AG04450 (cell line): ENCODE data around the gene PIGZ. TPM values are rescaled to one million over a fixed set of nuclear protein-coding genes. Genes with fewer than 3 reads are reported as not detected.
"Not testable (repeated sequence)": the region's sequence is repeated elsewhere in the genome, so short reads cannot be mapped to it uniquely, and the experiment has no call there.

Source experiments
- CTCF ChIA-PET: fragments of 300-600, 350-600 bp; formaldehyde crosslinking; extraction: SDS; loops from one replicate; lab custom pipeline; 2022; ENCODE audit warnings: antibody characterized with exemption, inconsistent platforms; lab: Charles Lee
- POLR2A ChIA-PET: fragments of 350-600 bp; formaldehyde crosslinking; extraction: SDS; loops from one replicate; lab custom pipeline; 2021; ENCODE audit warnings: antibody characterized with exemption, inconsistent platforms; lab: Yijun Ruan, JAX
- DNase-seq: peaks from one replicate; pipeline ENCODE4 v3.0.0-alpha.2; 2011; ENCODE audit warnings: low read depth, low spot score
- H3K27ac ChIP-seq: one replicate; pipeline ENCODE4 v1.5.1; 2012; ENCODE audit warnings: low read depth, low read length, control low read depth
- H3K27me3 ChIP-seq: one replicate; pipeline ENCODE4 v1.6.0; 2012; ENCODE audit warnings: low read length; ENCODE audit not compliant: control insufficient read depth, insufficient read depth
- H3K4me3 ChIP-seq: 2 replicates; pipeline ENCODE4 v1.5.1; 2011; ENCODE audit warnings: mild to moderate bottlenecking, low read depth, low read length, control low read depth
- H3K9me3 ChIP-seq: 2 replicates; pipeline ENCODE4 v1.5.1; 2012; ENCODE audit warnings: low read length; ENCODE audit not compliant: control insufficient read depth, insufficient read depth
- polyA plus RNA-seq: library from polyadenylated mRNA; depleted of rRNA; stranded (reverse); fragments of >200 nt; gene quantifications from 2 replicates; pipeline ENCODE4 v1.2.3, GENCODE V29; 2011
- TF ChIP-seq, protein P1 (sequence below): IDR thresholded peaks from 2 replicates; pipeline ENCODE4 v1.5.1; 2011; ENCODE audit warnings: low read depth, low read length, control low read depth, inconsistent platforms

Gene PIGZ
- polyA plus RNA-seq, 1 experiment: 0.15 TPM

DNA sequence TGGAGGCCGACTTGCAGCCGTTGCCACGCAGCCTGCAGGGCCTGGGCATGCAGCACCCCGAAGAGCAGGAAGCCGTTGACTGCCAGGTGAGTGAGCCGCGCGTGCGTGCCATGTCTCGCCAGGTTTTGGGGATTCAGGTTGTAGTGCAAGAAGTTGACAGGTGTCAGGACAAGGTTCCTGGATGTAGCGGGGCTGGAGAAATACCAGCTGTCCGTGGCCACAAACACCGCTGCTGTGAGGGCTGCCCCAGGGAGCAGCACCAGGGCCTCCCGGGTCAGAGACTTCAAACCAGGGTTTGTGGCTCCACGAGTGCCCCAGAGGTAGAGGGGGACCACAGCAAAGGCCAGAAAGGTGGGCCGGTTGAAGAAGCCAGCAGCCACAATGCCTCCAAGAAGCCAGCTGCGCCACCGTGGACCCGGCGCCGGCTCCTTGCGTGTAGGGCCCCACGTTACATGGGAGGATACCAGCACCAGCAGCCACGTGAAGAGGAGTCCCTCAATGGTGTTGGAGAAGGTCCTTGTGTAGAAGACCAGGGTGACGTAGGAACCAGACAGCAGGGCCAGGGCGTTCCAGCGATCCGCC, 20.7 kb downstream of the PIGZ start:
- no peak overlapping the region for H3K4me3 ChIP-seq
- POLR2A ChIA-PET: no interaction called here
- TF ChIP-seq, protein P1, sequence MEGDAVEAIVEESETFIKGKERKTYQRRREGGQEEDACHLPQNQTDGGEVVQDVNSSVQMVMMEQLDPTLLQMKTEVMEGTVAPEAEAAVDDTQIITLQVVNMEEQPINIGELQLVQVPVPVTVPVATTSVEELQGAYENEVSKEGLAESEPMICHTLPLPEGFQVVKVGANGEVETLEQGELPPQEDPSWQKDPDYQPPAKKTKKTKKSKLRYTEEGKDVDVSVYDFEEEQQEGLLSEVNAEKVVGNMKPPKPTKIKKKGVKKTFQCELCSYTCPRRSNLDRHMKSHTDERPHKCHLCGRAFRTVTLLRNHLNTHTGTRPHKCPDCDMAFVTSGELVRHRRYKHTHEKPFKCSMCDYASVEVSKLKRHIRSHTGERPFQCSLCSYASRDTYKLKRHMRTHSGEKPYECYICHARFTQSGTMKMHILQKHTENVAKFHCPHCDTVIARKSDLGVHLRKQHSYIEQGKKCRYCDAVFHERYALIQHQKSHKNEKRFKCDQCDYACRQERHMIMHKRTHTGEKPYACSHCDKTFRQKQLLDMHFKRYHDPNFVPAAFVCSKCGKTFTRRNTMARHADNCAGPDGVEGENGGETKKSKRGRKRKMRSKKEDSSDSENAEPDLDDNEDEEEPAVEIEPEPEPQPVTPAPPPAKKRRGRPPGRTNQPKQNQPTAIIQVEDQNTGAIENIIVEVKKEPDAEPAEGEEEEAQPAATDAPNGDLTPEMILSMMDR: no peak
- DNase-seq: no peak
- no peaks in the 10 kb centered on the region for H3K9me3 ChIP-seq
- CTCF ChIA-PET: interaction anchor here (0.6 kb wide), 1 partner anchor 240 kb away, joined by 3 read pairs; no protein-coding TSS in a partner anchor
- H3K27ac ChIP-seq: no peak overlapping the region
- H3K27me3 ChIP-seq: peaks cover 9% of the 10 kb centered on the region

DNA sequence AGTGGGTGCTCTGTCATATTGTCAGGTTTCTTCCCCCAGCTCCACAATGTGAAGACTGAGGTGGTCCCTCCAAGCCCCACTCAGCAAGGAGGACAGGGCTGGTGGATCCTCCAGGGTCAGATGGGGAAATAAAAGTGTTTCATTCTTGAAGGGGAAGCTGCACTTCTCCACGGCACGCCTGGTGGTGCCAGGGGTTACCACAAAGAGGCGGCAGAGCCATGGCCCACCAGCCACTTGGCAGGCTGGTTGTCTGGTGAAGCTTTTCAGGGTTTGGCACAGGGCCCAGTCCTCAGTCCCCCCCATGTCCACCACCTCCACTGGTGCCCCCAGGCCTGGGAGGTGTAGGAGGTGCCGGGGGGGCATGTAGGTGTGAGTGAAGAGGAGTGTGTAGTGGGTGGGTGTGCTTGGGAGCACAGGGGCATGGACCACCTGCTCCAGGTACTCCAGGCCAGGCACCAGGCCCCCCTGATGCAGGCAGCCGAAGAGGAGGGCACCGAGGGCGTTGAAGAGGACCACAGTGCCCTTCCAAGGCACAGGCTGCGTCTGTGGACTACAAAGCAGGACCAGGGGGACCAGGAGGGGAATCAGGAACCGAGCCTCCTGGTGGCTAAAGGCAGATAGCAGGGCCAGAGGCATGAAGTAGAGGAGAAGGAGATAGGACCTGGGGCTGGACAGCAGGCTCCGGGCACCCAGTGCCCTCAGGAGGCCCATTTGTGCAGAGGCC, 21.3 kb downstream of the PIGZ start:
- no peak for DNase-seq
- H3K27ac ChIP-seq: no peak overlapping the region
- H3K27me3 ChIP-seq: peaks cover 9% of the 10 kb centered on the region
- CTCF ChIA-PET: no interaction called here
- TF ChIP-seq, protein P1: peak; percentile 25; the same call in 1 of the 2 replicates
- POLR2A ChIA-PET: no interaction called here
- no peak overlapping the region for H3K4me3 ChIP-seq
- no peaks in the 10 kb centered on the region for H3K9me3 ChIP-seq

DNA sequence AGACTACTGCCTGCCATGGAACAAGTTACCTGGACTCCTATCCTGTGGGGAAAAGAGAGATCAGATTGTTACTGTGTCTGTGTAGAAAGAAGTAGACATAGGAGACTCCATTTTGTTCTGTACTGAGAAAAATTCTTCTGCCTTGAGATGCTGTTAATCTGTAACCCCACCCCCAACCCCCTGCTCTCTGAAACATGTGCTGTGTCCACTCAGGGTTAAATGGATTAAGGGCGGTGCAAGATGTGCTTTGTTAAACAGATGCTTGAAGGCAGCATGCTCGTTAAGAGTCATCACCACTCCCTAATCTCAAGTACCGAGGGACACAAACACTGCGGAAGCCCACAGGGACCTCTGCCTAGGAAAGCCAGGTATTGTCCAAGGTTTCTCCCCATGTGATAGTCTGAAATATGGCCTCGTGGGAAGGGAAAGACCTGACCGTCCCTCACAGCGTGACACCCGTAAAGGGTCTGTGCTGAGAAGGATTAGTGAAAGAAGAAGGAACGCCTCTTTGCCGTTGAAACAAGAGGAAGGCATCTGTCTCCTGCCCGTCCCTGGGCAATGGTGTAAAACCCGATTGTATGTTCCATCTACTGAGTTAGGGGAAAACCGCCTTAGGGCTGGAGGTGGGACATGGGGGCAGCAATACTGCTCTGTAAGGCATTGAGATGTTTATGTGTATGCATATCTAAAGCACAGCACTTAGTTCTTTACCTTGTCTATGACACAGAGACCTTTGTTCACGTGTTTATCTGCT, 24.4 kb downstream of the PIGZ start:
- CTCF ChIA-PET, H3K4me3 ChIP-seq, POLR2A ChIA-PET, DNase-seq, H3K27ac ChIP-seq, H3K9me3 ChIP-seq, H3K27me3 ChIP-seq: not testable (repeated sequence)

DNA sequence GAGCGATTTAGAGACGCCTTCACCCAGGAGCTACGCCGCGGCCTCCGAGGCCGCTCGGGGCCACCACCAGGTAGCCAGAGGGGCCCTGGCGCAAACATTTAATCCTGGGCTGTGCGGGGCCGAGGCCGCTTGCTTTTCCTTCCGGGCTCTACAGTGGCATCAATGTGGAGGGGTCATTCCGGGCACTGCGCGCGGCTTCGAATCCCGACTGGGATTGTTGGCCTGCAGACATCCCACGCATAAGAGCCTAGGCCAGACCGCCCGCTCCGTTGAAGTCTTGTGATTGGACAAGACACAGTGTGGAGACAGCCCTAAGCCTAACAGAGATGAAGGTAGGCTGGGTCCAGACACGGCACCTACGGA, 25.7 kb downstream of the PIGZ start:
- peak overlapping the region; percentile 99 for H3K4me3 ChIP-seq
- peak overlapping the region; percentile 47 for H3K27ac ChIP-seq
- no peak for DNase-seq
- ChIA-PET POLR2A (interaction anchor here (0.6 to 1.2 kb wide), 4 partner anchors 27 to 203 kb away, joined by 4 to 8 read pairs (median 6); partner anchors contain the start of genes PAK2, PIGZ and SENP5), CTCF (interaction anchor here (1.2 kb wide), 1 partner anchor 15 kb away, joined by 3 read pairs; no protein-coding TSS in a partner anchor)
- TF ChIP-seq, protein P1: no peak
- H3K9me3 ChIP-seq: no peaks in the 10 kb centered on the region; the same call in 1 of the 2 replicates
- H3K27me3 ChIP-seq: no peaks in the 10 kb centered on the region

DNA sequence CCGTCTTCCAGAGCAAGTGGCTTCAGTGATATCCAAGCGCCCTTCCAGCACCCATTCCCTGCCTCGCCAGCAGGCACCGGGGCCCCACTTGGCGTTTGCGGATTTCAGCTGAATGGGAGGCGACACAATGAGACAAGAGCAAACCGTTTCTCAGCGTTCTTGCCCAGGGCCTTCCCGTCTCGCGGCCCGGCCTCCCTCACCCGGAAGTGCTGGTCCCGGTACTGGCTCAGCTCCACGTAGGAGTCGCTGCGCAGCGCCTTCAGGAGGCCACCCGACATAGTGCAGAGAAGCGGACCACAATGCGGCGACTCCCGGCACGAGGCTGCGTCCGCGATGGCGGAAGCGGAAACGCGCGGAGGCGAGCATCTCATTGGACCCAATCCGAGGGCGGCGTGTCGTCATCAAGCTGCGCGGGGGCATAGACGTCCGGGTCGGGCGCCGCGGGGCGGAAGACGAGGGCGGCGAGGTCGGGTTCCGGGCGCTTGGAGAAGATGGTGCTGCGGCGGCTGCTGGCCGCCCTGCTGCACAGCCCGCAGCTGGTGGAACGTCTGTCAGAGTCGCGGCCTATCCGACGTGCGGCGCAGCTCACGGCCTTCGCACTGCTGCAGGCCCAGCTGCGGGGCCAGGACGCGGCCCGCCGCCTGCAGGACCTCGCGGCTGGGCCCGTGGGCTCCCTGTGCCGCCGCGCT, 26.3 kb downstream of the PIGZ start, which contains the start of gene NCBP2:
NCBP2 (minus strand) TSS at position 303 of the 689 bp plus-strand sequence; CDS start at position 278, 25 bp downstream.
- no peaks in the 10 kb centered on the region; the same call in 1 of the 2 replicates for H3K9me3 ChIP-seq
- CTCF ChIA-PET: interaction anchor here (0.6 to 1.6 kb wide), 5 partner anchors 9 to 179 kb away, joined by 3 to 4 read pairs (median 3); no protein-coding TSS in a partner anchor
- H3K27ac ChIP-seq: peak within 1 kb of the TSS; percentile 99
- TF ChIP-seq, protein P1: peak; percentile 59
- peak; percentile 95 for DNase-seq
- peak within 1 kb of the TSS; percentile 99 for H3K4me3 ChIP-seq
- POLR2A ChIA-PET: interaction anchor here (0.5 to 1.2 kb wide), 6 partner anchors 27 to 612 kb away, joined by 4 to 8 read pairs (median 4); partner anchors contain the start of genes PAK2, PIGZ and SENP5
- no peaks in the 10 kb centered on the region for H3K27me3 ChIP-seq
